GM23338 (cell line): ENCODE data around the gene FBXO8.
A peak's percentile ranks its signal among the peaks of the same experiment; 100 is the strongest.

Source experiments
- CTCF ChIP-seq, 2 experiments: fragments of 200-600 bp in 1 of 2; sonication (generic) in 1 of 2; conservative IDR thresholded peaks; 2 replicates each; pipeline versions ENCODE4 v1.5.1 to v1.6.1; 2016 to 2017; ENCODE audit warnings: antibody characterized with exemption in 2 of 2, low read depth in 2 of 2, mild to moderate bottlenecking in 2 of 2, moderate library complexity in 1 of 2
- EZH2 ChIP-seq: fragments of 200-600 bp; sonication (generic); IDR thresholded peaks from one replicate; pipeline ENCODE4 v1.8.0; 2017; ENCODE audit warnings: antibody characterized with exemption, mild to moderate bottlenecking, low read depth; ENCODE audit not compliant: unreplicated experiment
- EZH2phosphoT487 ChIP-seq: fragments of 200-600 bp; sonication (generic); IDR thresholded peaks from one replicate; pipeline ENCODE4 v1.8.1; 2018; ENCODE audit warnings: antibody characterized with exemption; ENCODE audit not compliant: unreplicated experiment
- REST ChIP-seq: IDR thresholded peaks from one replicate; pipeline ENCODE4 v1.6.1; 2018; ENCODE audit warnings: antibody characterized with exemption; ENCODE audit not compliant: unreplicated experiment
- ZNF114 ChIP-seq: fragments of 250-450 bp; sonication (Bioruptor Pico); IDR thresholded peaks from 2 replicates; pipeline ENCODE4 v1.5.0; 2020; ENCODE audit warnings: mild to moderate bottlenecking, moderate library complexity

GRCh38 chr4:174217273-174218126 is 66.0 kb downstream of the FBXO8 start:
- TF ChIP-seq CTCF (conservative IDR thresholded peaks at IDR 0.05; ENCODE audit: low read depth in 2 of 2) = no peak
- TF ChIP-seq EZH2 = peak; percentile 70
- TF ChIP-seq EZH2phosphoT487 = no peak
- no peak for TF ChIP-seq REST
- TF ChIP-seq ZNF114 (CRISPR knock-in tag) = no peak
